Measurements from ENCODE around the gene AOX1.
"Not testable (repeated sequence)": the region's sequence is repeated elsewhere in the genome, so short reads cannot be mapped to it uniquely, and the experiment has no call there.

Gene AOX1

DNA sequence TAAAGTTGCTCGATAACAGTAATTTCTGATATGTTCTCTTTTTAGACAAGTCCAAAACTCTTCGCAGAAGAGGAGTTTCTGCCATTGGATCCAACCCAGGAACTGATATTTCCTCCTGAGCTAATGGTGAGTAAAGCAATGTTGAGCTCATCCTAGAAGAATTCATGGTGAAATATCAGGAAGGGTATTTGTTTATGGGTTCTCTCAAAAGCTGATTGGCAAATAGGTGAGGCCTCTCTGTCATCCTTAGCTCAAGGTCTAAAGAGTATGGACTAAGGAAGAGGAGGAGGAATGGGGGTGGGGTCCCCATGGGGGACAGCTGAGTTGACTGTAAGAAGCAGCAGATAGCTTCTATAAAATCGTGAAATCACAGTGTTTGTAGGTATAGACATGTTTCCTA is 18.2 kb downstream of the AOX1 start:
- DNase-seq, result no peak

DNA sequence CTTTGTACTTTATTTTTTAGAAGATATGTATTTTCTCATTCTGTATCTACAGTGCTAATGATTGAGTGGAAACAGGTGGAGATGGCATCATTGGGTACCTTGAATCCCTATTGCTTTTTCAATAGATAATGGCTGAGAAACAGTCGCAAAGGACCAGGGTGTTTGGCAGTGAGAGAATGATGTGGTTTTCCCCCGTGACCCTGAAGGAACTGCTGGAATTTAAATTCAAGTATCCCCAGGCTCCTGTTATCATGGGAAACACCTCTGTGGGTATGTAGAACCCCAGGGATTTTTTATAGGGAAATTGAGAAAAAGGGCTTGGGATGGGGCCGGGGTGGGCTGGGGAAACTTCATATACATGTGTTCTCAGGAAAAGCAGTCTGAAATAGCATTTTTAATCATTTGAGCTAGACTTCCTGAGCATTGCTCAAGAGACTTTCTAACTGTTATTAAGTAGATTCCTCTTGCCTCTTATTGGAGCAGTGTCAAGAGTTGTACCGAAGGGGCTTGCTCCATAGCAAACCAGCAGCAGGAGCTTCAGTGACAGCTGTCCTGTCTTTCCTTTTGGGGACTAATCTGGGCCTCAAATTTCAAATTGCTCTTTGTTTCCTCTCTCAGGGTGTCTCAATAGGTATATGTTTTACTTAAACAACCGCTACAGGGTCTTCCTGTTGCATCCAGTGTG is 18.9 kb downstream of the AOX1 start:
- no peak for DNase-seq

DNA sequence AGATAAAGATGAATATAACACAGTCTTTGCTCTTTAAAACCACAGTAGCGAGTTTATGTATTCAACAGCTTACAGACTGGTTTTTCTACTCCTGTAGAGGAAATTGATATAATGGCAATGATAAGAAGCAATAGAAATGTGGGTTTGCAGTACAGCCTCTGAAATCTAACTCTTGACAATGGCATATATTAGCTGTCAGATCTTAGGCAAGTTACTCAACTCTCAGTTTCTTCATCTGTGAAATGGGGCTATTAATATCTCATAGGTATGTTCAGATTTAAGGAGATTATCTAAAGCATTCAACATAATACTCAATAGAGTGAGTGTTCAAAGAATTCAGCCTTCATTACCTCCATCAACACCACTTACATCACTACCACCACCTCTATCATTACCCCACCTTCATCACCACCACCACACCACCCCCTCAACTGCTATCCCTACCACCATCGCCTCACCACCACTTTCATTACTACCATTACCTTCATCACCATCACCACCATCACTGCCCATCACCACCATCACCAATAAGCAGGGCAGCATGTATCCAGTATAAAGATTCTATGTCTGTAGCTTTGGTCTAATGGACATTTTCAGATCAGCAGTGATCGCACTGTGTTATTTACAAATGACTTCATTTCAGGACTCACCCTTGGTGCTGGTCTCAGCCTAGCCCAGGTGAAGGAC is 22.7 kb downstream of the AOX1 start:
- DNase-seq, result no peak

DNA sequence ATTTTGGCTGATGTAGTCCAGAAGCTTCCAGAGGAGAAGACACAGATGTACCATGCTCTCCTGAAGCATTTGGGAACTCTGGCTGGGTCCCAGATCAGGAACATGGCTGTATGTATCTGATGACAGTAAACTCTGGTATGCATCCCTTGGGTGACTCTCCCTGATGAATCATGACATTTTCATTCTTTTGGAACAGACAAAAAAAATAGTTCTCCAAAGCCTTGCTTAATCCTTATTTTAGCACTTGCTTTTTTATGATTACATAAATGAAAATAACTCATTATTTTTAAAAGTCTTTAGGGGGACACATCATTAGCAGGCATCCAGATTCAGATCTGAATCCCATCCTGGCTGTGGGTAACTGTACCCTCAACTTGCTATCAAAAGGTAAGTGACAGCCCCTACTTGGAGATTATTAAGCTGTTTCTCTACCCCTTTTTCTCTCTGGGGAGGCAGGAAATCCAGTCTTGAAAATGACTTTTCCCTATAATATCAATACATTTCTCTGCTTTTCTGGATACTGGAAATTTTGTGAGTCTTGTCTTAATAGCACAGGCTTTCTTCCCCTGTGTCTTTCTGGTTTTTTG is 23.3 kb downstream of the AOX1 start:
- no peak for DNase-seq

DNA sequence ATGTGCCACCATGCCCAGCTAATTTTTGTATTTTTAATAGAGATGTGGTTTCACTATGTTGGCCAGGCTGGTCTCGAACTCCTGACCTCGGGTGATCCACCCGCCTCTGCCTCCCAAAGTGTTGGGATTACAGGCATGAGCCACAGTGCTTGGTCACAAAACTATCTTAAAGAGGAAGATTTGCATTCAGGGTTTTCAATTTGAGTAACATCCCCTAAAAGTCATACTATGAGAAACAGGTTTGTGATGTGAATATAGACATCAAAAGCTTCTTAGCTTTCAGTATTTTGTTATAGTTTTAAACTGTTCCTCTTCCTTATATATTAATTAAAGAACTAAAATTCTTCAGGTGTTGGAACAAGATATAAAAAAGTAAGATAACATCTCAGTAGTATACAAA is 24.4 kb downstream of the AOX1 start:
- not testable (repeated sequence) for DNase-seq

DNA sequence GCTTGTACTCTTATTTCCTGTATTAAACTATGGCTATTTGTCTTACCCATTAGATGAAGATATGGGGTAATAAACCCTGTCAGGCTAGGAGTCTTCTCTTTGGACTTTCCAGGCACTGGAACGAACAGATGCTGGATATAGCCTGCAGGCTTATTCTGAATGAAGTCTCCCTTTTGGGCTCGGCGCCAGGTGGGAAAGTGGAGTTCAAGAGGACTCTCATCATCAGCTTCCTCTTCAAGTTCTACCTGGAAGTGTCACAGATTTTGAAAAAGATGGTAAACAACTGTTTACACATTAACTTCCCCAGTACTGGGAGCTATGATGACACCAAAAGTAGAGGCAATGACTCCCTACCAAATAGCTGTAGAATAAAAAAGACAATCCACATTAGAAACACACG is 27.9 kb downstream of the AOX1 start:
- no peak for DNase-seq

DNA sequence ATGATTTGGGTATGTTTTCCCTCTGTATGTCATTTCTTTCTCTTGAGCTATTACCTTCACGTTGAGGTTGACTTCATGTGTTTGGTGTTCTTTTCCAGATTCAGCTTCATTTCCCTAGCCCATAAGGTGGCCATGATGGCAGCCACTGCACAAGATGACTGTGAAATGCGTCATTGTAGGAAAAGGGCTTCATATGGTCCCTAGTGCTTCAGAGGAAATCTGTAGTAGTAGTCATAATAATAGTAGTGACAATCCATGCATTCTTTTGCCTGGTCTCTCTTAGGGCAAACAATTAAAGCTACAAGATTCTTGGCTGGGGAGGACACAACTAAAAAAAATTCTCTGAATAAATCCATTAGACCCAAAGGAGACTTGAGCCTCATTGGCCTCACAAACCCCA is 28.4 kb downstream of the AOX1 start:
- DNase-seq, result no peak

DNA sequence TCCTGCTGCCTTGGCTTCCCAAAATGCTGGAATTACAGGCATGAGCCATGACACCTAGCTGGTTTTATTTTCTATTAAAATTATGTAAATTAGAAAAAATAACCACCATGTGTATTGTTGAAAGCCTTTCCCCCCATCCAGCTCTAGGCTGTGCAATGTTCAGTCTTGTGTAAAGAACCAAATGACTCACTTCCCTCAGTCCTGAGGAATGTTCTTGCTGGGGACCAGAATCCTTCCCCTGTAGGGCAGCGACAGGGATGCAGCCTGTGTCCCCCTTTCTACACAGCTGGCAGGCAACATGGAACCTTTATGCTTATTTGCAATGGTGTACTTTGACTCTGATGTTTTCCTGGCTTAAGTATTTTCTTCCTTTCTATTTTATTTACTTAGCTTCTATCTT is 29.4 kb downstream of the AOX1 start:
- no peak for DNase-seq

DNA sequence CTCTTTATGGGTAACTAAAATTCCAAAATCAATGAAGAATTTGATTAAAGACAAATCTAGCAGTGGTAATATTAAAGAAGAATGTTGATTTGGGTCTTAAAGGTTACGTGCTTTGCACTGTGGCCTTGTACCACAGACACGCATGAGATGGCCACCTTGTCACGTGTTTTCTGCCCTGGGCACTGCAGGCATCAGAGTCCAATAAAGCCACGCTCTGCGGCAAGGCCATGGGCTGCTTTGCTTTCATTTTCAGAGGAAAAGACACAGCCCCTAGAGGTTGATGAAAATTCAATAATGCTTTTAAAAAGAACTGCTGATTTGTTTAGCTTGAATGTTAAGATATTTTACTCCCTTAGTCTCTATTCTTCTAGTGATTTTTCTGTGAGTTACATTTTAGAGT is 30.4 kb downstream of the AOX1 start:
- no peak for DNase-seq

DNA sequence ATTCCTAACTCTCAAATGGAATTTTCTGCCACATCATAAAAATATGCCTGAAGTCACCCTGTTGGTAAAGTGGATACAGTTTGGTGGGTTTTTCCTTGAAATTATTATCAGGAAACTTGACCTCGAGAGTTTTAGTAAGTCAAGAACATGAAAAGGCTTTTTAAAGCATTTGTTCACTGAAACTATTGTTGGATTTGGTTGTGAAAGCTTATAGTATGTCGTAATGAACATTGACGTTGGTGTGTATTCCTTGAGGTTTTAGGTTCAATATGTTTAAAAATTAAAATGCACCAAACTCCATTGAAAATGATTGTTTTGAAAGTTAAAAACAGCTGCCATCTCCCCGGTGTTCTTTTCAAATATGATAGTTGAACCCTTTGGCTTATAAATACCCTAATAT is 30.8 kb downstream of the AOX1 start:
- DNase-seq, result no peak

DNA sequence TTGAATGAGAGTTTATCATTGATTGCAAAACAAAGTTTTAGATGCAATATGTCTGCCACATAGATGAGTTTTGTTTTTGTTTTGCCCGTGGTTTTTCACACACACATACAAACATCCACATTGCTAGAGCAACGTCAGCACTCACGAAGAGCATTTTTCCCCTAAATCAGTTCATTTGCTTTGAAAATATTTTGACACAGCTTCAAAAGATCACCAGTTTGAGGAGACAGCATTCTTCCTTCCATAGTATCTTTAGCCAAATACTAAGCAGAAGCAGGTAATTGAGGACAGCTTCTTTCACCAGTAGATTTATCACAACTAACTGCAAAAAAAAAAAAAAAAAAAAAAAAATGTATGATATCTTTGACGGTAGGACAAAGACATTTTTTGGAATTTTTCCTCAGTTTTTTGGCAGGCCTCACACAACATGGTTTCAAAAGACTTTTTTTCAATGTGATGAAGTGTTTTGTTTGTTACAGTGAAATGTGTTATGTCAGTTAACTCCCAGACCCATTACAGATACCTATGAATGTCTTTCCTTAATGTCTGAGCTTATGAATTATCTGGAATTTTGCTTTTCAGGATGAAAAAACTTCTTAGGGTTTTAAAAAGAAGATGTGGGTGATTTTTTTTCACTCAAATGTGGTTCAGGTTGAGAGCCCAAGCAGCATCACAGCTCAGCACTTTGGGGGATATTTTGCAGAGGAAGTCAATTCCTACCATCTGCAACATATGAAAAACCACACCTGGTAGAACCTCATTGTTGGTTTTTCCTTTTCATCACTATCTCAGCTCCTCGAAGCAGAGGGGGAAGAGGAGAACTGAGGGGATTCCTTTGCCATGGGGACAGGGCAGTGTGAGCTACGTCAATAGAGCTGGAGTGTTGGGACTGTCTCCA is 31.6 kb downstream of the AOX1 start:
- no peak for DNase-seq

DNA sequence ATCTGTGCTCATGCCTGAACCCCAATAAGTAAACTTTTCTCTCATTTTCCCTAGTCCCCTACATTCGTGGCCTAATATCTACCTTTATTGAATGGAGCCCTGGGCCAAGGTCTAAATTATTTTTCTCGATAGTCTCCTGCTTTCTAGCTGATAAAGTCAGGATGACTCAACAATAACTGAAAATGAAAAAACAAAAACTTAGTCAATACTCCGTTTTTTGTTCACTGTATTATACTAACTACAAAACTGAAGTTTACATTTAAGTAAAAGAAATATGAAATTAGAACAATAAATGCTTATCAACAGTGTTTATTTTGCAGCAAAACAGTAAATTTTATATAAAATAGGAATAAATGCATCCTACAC is 32.2 kb downstream of the AOX1 start:
- no peak for DNase-seq

DNA sequence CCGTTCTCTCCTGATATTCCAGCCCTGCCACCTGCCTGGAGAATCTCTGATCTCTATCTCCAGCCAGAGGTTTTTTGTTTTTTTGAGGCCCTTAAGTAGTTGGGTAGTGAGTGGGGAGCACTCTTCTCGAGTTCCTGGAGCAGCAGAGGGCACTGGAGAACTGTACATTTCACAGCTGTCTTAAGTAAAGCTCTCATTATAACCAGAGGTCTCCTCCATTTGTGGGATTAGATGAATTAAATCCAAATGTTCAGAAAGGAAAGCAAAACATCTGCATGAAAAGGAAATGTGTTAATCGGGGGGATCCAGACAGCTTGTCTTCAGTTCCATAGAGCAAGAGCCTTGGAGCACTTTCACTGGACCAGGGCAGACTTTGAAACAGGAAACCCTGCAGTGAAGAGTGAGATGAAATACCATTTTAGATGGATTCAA is 32.8 kb downstream of the AOX1 start:
- no peak for DNase-seq

DNA sequence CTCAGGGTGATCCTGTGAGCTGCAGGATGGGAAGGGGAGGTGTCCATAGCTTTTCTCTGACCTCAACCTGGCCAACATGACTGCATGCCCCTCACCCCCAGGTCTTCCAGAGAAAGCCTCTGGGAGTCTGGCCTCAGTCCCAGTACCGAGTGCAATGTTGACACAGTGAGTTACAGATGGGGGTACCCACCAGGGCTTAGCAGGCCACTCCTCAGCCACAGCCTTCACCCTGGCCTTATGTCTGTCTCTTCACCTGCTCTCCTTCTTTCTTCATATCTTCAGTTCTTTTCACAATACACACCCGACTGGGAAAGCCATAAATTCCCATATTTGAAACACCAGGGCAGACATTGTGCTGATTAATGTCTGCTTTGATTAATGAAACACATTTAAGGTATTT is 33.5 kb downstream of the AOX1 start:
- DNase-seq, result no peak

DNA sequence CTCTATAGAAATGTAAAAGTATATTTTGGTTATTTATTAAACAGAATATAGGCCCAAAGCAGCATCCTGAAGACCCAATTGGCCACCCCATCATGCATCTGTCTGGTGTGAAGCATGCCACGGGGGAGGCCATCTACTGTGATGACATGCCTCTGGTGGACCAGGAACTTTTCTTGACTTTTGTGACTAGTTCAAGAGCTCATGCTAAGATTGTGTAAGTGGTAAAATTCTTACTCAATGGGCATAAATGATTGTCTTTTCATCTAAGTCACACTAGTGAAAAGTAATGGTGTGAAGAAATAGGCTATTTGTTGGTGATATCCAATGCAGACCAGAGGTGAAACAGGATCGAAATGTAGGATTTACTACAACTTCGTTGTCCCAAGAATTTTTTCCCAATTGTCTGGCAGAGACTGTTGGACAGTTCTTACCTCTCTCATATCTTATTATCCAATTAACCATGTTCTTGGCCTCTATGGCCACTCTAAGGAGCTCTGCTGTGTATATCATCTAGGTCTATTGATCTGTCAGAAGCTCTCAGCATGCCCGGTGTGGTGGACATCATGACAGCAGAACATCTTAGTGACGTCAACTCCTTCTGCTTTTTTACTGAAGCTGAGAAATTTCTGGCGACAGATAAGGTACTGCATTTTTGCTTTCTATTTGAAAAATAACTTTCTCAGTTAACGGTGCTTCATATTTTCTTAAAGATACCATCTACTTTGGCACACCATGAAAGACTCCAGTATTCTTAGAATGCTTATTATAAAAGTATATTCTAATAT is 35.0 kb downstream of the AOX1 start:
- DNase-seq, result no peak

DNA sequence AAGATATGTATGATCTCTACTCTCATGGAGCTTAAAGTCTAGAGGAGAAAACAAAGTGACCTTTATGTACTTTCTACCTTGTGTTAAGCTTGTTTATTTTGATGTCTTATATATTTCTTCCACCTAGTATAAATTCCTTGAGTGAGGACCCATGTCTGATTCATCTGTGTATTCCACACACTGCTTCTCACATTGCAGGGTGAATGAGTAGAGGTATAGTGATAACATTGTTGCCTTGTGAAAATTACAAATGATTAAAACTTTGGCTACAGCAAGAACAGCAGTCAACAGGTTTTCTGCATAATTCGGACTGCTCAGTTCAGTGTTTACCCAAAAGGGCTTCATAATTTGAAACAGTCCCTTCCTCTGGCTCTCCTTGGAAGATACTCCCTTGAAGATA is 36.3 kb downstream of the AOX1 start:
- DNase-seq, result no peak

DNA sequence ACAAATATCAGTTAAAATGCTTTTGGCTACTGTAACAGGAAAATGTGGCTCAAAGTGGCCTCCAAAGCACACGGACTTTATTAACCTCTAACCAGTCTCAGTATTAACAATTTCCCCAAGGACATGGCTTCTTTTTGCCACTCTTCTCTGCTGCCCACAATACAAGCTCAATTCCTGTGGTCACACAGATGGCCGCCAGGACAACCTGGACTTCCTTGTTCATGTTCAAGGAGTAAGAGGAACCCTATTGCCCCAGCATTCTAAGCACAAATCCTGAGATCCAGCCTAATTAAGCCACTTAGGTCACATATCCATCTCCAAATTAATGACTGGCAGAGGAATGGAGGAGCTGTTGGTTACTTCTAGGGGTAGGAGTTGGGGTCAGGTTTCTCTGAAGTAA is 38.2 kb downstream of the AOX1 start:
- no peak for DNase-seq

DNA sequence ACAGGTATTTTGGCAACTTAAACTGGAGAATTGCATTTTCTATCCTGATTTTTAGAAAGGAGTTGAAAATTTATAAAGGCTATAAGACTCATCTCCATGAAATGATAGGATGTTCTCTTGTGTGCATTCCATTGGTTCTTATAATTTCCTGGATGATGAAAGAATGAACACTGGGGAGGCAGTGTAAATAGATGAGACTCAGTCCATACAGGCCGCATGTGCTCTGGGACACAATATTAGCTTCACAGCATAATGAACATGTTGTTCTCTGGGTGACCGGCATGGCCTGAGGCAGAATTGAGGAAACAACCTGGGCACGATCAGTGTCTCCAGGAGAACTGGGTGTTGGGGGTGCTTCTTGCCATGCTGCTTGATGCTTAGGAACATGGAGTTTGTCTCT is 38.8 kb downstream of the AOX1 start:
- no peak for DNase-seq

DNA sequence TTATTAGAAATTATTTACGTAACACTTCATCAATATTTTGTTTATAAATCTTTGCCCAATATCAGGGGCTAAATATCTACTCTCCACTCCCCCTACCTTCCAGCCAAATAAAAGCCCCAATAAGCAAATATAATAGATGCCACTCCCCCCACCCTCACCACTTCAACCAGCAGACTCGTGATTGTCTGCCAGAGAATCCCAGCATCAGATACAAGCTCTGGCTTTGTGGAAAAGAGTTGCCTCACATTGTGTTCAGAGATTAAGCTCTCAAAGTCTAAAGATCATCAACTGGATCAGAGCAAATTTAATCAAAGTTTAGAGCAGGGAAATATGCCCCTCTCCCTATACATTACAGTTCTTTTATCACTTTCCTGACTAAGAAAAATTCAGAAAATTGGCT is 39.5 kb downstream of the AOX1 start:
- no peak for DNase-seq

DNA sequence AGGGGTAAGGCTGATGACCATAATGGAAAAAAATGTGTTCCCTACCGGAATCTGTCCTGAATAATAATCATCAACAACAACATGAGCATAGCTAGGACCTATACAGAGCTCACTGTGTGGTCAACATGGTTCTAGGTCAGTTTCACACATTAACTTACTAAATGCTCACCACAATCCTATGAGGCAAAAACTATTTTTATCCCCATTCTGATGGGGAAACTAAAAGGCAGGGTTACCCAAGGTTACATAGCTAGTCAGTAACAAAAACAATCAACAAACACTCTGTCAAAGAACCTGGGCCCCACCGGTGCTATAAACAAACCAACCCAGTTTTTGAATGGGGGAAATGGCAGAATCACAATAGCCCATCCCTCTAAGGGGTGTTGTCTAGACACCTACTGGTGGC is 40.1 kb downstream of the AOX1 start:
- DNase-seq, result no peak

DNA sequence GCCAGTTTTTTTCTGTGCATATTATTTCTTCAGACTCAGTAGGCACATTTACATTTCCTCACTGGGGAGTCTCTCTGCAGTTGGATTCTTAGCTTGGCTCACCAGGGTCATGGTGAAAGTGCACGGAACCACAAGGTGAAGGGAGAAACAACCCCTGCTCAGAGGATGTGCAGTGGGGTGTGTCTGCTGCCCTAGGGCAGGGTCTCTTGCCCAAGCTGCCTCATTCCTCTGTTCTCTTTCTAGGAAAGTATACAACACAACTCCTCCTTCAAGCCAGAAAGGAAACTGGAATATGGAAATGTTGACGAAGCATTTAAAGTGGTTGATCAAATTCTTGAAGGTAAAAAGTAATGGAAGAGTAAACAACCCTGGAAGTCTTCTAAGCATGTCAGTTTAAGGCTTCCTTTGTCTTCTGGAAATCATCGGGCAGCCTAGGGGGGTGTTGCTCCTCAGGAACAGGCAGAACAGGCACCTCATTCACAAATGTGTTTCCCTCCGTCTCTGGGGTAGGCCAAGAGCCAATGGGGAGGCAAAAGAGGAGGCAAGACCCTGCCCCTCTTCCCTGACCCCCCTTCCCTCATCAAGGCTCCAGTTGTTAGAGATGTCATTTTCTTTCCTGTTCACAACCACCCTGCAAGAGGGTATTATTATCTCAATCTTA is 41.4 kb downstream of the AOX1 start:
- DNase-seq, result no peak

DNA sequence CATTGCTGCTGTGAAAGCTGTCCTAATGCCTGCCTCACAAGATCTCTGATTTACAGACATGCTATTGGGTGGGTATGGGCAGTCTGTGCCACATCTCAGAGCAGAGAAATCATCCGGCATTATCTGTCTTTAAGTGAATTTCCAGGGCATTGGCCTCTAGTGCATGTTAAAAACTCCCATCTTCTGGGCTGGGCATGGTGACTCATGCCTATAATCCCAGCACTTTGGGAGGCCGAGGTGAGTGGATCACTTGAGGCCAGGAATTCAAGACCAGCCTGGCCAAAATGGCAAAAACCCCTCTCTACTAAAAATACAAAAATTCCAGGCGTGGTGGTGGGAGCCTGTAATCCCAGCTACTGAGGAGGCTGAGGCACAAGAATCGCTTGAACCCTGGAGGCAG is 42.6 kb downstream of the AOX1 start:
- not testable (repeated sequence) for DNase-seq
